AG09309 (cell line): Measurements from ENCODE around the gene TRIM52.

ENCODE experiments used
- DNase-seq: peaks from one replicate; pipeline ENCODE4 v3.0.0-alpha.2; 2010; ENCODE audit warnings: low read depth
- H3K4me3 ChIP-seq: 2 replicates; pipeline ENCODE4 v1.5.1; 2011; ENCODE audit warnings: mild to moderate bottlenecking, low read depth, low read length, moderate library complexity; ENCODE audit not compliant: control insufficient read depth
- CTCF ChIP-seq: IDR thresholded peaks from 2 replicates; pipeline ENCODE4 v1.5.1; 2011; ENCODE audit warnings: mild to moderate bottlenecking, low read depth, low read length, inconsistent platforms; ENCODE audit not compliant: insufficient read depth, control insufficient read depth; ENCODE audit errors: missing control alignments

TRIM52 gene

GRCh38 chr5:181230551-181230950 lies 30.4 kb downstream of the TRIM52 start:
- H3K4me3 ChIP-seq = no peak overlapping the region
- TF ChIP-seq CTCF = no peak
- no peak for DNase-seq

- DNase-seq = no peak
- no peak for TF ChIP-seq CTCF
- no peak overlapping the region for H3K4me3 ChIP-seq
Observed at GRCh38 chr5:181229996-181230395, 30.9 kb downstream of the TRIM52 start.

GRCh38 chr5:181224390-181225229 lies 36.3 kb downstream of the TRIM52 start:
- no peak for TF ChIP-seq CTCF
- DNase-seq = no peak
- peak overlapping the region; percentile 93 for H3K4me3 ChIP-seq

GRCh38 chr5:181223729-181224389 lies 37.1 kb downstream of the TRIM52 start:
- peak overlapping the region; percentile 93 for H3K4me3 ChIP-seq
- no peak for DNase-seq
- no peak for TF ChIP-seq CTCF

- peak; percentile 18 for TF ChIP-seq CTCF
- peak within 1 kb of the TSS; percentile 93 for H3K4me3 ChIP-seq
- DNase-seq = peak; percentile 93
Observed at GRCh38 chr5:181223058-181223728, 37.8 kb downstream of the TRIM52 start, which contains the start of gene TRIM41. TRIM41 (plus strand) TSS chr5:181223281; CDS start chr5:181224000, 719 bp downstream.

- H3K4me3 ChIP-seq = peak overlapping the region; percentile 93
- no peak for TF ChIP-seq CTCF
- DNase-seq = no peak
Observed at GRCh38 chr5:181222630-181223057, 38.3 kb downstream of the TRIM52 start.
